IPS DF 4.7 (cell line): Measurements from ENCODE around the gene EIF1AD.
"Not testable (repeated sequence)": the region's sequence is repeated elsewhere in the genome, so short reads cannot be mapped to it uniquely, and the experiment has no call there.

Source experiments
- DNase-seq: peaks from one replicate; pipeline ENCODE4 v3.0.0-alpha.2; 2013; ENCODE audit warnings: low spot score; ENCODE audit errors: extremely low read depth

Gene EIF1AD, protein sequence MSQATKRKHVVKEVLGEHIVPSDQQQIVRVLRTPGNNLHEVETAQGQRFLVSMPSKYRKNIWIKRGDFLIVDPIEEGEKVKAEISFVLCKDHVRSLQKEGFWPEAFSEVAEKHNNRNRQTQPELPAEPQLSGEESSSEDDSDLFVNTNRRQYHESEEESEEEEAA

DNA sequence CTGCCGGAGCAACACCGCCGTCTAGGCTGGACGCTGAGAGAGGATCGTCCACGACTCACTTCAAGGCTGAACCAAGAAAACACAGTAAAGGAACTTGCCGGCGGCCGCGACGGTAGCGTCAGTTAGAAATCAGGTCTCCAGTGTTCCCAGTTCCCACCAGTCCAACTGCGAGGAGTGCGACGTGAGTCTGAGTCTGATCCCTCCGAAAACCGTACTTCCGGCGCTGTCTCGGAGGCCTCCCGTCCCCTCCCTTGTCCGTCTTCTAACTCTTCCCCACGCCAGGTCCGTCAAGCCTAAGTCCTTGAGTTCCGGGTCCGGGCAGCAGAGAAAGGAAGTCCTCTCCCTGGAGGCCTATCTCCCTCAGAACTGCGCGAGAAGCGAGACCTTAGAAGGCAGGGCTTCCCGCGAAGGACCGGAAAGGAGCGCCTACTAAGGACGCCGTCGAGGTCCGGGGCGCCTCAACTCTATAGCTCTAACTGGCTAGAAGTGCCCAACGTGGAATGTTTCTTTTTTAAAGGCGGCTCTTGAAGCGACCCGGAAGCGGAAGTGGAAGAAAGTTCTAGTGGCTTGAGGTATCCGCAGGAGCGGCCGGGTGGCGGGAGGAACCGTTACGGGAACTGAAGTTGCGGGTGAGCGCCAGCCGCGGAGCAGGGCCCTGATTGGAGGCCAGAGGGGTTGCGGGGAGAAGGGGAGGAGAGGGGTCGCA is at the start of gene EIF1AD, which contains the start of gene BANF1:
TSS of gene EIF1AD (minus strand) at position 216 of the 706 bp plus-strand sequence. CDS start 1,768 bp downstream, outside the sequence.
TSS of gene BANF1 (plus strand) at position 562 of the 706 bp plus-strand sequence. CDS start 748 bp downstream, outside the sequence.
- DNase-seq = peak; percentile 84

DNA sequence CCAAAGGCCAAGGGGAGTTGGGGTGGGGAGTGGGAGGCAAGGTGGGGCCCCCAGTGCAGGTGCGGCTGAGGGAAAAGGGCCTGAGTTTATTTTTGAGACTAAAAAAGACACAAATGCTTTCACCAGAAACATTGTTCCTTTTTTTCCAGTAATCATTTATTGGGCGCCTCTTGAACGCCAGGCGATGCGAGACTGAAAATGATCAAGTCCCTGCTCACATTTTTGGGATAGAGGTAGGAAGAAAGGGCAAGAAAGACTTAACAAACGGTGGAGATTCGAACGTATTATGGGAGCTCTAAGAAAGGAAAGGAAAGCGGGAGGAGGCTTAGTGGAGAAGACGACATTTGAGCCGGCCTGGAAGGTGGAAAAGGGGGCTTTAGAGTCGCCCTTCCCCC is 49.4 kb upstream of the EIF1AD start:
- DNase-seq = no peak

DNA sequence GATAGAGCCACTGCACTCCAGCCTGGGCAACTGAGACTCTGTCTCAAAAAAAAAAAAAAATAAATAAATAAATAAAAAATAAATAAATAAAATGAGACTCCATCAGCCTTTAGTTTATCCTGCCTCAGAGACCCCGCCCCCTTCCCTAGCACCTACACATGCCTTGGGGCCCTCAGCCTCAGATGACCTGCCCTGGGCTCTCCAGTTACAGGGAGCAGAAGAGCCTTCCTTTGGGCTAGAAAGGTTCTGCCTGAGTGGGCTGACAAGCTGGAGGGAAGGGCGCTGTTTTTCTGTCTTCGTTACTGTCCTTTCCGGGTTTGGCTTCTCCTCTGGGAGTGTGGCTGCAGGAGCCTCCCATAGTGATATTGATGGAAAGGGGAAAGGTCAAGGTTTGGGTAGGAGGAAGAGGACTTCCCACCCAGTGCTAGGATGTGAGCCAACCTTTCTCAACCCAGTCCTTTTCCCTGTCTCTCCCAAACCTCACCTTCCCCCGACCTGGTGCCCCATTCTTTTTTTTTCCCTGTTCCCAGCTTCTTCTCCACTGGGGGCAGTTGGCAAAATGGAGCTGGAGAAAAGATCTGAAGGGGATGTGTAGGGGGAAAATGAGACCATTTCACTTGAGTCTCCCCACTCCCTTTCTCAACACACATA is 48.7 kb upstream of the EIF1AD start:
- no peak for DNase-seq

DNA sequence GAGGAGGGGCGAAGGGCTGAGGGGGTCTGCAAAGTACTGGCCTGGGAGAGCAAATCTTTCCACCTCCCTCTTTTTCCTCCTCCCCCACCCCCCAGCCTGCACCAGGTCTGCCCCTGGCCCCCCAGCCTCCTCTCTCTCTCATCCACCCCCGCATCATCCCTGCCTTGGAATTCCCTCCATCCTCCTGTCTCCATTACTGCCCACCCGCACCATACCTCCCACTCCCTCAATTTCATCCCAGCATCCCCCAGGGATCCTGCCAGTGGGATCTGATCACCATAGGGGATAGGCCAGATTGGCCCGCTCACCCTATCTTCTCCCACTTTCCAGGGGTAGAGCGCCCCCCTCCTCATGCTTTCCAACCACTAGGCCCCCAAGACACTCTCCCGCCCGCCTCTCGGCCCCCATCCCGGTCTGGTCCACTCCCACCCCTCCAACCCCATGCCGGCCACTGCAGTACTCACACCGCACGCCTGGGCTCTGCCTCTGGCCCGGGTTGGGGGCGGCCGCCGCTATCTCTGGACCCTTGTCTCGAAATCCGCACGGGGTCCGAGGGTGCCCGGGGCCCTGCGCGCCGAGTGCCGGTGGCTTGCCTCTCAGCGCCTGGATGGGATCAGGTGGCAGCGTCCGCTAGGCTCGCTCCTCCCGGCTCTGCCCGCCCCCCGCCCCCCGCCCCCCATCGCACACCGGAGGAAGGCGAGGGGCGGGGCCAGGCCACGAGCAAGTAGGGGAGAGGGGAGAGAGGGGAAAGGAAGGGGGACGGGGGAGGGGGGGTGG is 46.8 kb upstream of the EIF1AD start, which contains the start of gene GAL3ST3:
TSS of gene GAL3ST3 (minus strand) at position 615 of the 777 bp plus-strand sequence. CDS start 3,746 bp downstream, outside the sequence.
- DNase-seq = no peak

DNA sequence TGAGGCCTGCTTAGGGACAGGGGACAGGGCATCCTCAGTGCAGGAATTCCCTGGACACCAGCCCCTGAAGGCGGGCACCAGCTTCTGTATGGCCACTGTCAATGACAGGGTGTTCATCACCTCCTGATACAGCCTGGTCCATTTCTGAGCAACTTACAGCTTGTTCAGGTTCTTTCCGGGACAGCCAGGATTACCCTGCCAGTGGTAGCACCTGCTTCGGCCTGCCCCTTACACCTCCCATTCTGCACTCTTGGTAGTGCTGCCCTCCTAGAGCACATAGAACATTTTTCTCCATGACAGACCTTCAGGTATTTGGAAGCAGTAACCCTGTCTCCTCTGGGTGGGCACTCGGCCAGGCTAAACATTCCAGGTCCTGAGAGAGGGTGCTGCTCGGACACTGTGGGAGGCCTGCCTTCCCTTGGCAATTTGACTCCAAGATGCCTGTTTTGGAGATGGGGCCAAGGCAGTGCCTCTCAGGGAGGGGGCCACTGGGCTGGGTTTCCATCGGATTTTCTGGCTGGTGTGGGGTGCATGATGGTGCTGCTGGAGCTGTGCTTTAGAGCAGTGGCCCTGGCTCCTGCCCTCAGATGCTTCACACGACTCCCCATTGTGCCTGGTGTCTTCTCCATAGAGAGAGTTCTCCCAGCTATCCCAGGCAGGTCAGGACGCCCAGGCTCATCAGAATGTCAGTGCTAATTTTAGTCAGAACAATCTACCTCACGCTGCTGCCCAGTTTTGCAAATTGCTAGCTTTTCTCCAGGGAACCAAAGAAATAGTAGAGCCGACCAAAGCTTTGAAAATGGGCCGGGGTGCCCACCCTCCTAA is 45.8 kb upstream of the EIF1AD start:
- DNase-seq = no peak

DNA sequence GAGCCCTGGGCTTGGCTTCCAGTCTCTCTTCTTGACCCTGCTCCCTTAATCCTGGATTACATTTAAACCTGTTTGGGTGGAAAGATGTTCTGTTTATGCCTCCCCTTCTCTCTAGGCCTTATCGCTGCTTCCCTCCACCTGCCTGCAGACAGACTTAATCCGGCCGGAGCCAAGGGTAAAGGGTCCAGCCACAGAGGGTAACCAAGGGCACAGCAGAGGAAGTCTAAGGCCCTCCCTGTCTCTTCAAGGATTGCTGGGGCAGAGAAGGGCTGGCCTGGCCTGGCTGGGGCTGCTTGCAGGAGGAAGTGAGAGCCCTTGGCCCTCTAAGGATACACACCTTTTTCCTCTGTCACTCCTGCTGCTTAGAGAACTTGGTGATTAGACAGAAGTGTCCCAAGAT is 44.9 kb upstream of the EIF1AD start:
- DNase-seq = no peak

DNA sequence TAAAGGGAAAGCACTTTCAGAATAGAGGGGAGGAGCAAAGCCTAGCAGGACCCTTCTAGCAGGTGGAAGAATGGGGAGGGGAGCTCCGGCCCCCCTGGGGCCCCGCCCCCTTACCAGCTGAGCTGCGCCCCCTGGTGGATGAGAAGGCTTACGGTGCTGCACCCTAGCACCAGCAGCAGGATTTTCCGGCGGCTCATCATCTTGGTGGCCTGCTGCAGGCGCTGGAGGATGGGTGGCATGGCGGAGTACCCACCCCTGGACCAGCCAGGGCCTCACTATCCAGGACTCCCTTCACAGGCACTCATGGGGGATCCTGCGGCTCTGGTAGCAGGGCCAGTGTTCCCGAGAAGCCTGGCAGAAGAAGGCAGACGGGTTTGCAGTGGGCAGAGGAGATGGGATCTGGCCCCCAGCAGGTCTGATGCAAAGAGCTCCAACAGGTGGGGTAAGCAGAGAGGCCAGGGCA is 43.3 kb upstream of the EIF1AD start:
- DNase-seq = no peak

DNA sequence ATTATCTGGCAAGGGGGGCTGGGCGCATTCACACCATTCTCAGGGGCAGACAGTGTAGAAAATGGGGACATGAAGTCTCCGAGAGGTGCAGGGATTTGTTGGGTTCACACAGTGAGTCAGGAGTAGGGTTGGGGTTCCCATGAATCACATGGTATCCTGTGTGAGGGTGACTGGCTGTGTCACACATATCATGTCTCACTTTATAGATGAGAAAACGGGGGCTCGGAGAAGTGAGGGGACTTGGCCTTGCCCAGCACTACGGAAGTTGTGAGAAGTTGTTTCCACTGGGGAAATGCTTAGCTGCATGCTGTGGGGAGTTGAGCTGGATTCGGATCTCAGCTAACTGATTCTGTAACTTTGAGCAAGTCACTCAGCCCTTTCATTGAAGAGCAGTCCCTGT is 42.8 kb upstream of the EIF1AD start:
- DNase-seq = no peak

DNA sequence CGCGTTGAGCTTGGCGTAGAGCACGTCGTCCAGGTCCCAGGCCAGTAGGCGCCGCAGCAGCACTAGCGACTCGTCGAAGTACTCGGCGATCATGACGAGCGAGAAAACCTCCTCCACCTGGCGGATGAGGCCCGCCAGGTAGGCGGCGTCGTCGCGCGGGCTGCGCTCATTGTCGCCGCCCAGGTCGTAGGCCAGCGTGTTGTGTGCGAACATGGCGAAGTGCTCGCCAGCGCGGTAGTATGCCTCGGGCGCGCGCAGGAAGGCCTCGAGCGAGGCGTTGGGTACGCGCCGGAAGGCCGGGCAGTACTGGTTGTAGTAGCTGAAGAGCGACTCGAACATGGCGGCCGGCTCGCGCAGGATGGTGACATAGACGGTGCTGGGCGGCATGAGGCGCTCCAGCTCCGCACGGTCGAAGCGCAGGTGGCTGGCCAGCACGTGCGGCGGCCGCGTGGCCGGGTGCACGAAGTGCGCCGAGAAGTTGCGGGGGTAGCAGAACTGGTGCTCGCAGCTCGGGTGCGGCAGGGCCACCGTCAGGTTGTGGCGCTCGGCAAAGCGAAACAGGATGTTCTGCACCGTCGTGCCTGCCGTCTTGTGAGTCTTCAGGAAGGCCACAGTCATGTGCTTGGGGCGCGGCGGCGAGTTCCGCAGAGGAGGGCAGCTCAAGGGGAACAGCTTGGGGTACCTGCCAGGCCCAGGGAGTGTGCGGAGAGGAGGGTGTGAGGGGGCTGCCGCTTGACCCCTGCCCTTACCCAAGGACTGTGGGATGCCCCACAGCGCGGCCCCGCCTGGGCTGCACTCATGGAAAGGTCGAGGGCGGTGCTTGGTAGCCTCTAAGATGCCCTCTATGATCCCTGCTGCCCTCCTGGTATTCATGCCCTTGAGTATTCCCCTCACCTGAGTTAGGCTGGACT is 41.3 kb upstream of the EIF1AD start:
- no peak for DNase-seq

DNA sequence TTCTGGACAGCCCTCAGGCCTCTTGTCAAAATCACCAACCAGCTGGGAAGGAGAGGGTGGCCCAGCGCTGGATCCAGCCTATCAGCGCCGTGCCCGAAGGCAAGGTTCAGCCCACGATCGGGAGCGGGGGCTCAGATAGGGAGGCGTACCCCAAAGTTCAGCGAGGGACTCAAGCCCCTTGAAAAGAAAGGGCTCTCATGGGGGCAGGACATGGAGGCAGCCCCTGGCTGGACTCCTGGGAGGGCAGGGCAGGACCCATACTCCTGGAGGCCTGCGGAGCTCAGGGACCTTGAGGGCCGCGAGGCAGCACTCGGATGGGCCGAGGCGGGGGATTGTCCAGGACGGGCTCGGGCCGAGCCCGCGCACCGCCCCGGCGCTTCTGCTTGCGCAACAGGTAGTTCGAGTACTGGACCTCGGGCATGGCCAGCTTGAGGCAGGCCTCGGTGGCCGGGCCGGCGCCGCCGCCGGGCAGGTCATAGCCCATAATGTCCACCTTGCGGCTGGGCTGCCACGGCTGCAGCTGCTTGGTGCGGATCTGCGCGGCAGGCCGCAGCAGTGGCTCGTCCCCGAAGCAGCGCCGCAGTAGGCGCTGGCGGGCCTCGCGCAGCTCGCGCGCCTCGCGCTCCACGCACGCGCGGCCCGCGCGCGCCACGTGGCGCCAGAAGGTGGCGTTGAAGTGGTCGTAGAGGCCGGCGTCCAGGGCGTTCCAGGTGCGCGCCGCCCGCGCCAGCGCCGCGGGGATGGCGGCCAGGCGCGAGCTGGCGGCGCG is 40.5 kb upstream of the EIF1AD start:
- DNase-seq = no peak

DNA sequence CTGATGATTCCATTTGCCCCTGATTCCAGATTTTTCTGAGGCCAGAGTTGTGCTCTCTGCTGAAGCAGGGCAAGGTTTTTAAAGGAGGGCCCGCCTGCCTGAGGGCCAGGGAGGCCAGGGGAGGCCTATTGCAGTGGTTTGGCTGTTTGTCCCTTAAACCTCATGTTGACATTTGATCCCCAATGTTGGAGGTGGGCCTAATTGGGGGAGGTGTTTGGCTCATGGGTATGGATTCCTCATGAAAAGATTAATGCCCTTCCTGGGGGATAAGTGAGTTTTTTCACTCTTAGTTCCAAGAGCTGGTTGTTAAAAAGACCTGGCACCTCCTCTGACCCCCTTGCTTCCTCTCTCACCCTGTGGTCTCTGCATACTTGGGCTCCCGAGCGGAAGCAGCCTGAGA is 37.8 kb upstream of the EIF1AD start:
- DNase-seq = no peak

DNA sequence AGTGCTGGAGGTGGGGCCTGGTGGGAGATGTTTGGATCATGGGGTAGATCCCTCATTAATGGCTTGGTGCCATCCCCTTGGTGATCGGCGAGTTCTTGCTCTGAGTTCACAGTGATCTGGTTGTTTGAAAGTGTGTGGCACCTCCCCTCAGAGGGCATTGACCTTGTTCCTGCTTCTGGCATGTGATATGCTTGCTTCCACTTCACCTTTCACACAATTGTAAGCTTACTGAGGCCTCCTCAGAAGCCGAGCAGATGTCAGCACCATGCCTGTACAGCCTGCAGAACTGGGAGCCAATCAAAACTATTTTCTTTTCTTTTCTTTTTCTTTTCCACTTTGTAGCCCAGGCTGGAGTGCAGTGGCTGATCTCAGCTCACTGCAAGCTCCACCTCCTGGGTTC is 35.4 kb upstream of the EIF1AD start:
- no peak for DNase-seq

DNA sequence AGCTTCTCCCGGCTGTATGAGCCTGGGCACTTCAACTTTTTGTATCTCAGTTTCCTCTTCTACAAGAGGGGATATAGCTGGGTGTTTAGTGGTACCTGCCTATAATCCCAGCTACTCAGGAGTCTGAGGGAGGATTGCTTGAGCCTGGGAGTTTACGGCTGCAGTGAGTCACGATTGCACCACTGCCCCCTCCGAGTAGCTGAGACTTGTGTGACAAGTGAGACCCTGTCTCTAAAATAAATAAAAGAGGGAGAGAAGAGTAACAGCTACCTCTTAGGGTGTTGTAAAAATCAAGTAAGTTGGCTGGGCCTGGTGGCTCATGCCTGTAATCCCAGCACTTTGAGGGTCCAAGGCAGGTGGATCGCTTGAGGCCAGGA is 34.4 kb upstream of the EIF1AD start:
- no peak for DNase-seq

DNA sequence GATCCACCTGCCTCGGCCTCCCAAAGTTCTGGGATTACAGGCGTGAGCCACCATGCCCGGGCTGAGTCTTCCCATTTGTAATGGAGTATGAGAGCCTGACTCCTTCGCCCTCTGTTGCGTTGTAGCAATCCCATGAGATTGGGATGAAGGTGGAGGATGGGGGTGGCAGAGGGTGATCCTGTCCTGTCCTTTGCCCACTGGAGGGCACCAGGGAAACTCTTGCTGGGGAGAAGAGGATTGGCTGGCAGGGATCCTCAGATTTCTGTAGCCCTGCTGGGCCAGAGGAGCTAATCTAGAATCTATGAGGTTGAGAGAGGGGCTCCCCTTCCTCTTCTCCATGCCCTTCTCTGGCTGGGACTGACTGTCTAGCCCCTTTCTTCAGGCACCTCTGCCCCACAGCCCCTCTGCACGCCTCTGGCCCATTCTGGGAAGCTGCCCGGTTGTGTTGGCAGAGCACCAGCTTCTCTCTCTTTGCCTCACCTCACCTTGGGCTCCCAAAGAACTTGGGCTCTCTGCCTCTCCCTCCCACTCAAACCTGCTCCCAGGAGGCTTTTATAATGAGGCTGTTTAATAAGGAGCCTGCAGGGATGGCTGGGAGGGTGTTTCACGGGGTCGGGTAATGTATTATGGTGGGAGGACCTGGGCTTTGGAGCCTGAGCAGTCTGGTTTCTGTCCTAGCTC is 33.8 kb upstream of the EIF1AD start:
- DNase-seq = no peak

DNA sequence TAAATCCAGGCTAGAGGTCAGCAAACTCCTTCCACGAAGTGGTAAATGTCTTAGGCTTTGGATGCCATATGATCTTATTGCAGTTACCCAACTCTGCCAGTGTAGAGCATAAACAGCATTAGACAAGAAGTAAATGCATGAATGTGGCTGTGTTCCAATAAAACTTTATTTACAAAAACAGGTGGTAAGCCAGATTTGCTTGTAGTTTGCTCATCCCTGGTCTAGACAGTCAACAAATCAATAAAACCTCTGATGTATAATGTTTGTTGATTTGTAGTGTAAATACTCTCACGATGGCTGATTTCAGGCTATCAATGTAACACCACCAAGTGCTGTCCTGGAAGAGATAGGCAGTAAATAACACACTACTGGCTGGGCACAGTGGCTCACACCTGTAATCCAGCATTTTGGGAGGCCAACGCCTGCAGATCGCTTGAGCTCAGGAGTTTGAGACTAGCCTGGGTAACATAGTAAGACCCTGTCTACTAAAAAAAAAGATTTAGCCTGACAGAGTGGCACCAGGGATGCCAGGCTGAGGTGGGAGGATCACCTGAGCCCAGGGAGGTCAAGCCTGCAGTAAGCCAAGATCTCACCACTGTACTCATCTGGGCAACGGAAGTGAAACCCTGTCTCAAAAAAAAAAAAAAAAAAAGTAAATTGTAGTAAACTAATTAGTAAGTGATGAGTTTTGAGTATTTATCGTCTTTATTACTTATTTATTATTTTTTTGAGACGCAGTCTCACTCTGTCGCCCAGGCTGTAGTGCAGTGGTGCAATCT is 31.2 kb upstream of the EIF1AD start:
- no peak for DNase-seq

DNA sequence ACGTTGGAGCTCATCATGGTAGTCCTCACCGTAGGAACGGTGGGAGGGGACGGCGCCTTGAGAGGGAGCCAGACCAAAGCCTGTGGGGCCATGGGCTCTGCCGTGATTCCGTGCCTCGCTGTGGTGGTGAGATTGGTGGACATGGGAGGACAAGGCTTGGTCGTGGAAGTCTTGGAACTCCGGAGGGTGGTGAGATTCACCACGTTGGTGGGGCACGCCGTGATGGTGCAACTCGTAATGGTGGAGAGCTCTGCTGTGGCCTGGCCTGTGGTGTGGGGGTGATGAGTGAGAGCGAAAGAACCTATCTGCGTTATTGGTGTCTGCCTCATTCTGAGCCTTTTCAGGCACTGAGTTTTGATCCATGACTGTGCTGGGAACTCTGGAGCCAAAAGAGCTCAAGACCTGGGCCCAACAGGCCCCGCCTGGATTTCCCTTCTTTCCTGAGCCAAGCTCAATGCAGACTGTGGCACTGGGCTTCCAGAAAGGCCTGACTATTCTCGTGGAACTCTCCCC is 24.1 kb upstream of the EIF1AD start, which contains the start of gene CATSPER1:
TSS of gene CATSPER1 (minus strand) at position 463 of the 513 bp plus-strand sequence. CDS start at position 363, 100 bp downstream.
- DNase-seq = no peak

DNA sequence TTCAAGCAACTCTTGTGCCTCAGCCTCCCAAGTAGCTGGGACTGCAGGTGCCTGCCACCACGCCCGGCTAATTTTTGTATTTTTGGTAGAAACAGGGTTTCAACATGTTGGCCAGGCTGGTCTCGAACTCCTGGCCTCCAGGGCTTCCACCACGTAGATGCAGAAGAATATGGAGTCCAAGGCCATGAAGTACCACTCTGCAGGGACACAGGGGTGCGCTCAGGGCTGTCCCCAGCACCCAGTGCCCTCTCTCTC is 21.2 kb upstream of the EIF1AD start:
- not testable (repeated sequence) for DNase-seq
